HepG2 (cell line): Measurements from ENCODE around the gene UAP1. TPM values are rescaled to one million over a fixed set of nuclear protein-coding genes. Genes with fewer than 3 reads are reported as not detected.

Experiments
- AHDC1 ChIP-seq: sonication (generic); formaldehyde crosslinking; IDR thresholded peaks from 2 replicates; pipeline ENCODE4 v1.5.1; 2020; ENCODE audit warnings: mild to moderate bottlenecking, missing genetic modification reagents, borderline replicate concordance
- ARID5B ChIP-seq: IDR thresholded peaks from 2 replicates; pipeline ENCODE4 v1.4.0; 2020; ENCODE audit warnings: mild to moderate bottlenecking, missing genetic modification reagents
- BCL3 ChIP-seq: sonication (generic); formaldehyde crosslinking; IDR thresholded peaks from 2 replicates; pipeline ENCODE4 v1.5.1; 2020; ENCODE audit warnings: mild to moderate bottlenecking, missing genetic modification reagents, moderate library complexity
- CREB1 ChIP-seq, 2 experiments: fragments of 450-650 bp in 1 of 2; IDR thresholded peaks; 2 replicates each; pipeline ENCODE4 v1.6.1; 2016 to 2017; ENCODE audit warnings: control low read depth in 1 of 2, mild to moderate bottlenecking in 1 of 2, missing compliant biosample characterization in 1 of 2, missing genetic modification characterization in 1 of 2
- IRF9 ChIP-seq: sonication (generic); formaldehyde crosslinking; IDR thresholded peaks from 2 replicates; pipeline ENCODE4 v1.8.0; 2022; ENCODE audit warnings: missing genetic modification reagents, mild to moderate bottlenecking, borderline replicate concordance
- KAT8 ChIP-seq: IDR thresholded peaks from 2 replicates; pipeline ENCODE4 v1.6.1; 2016; ENCODE audit warnings: missing genetic modification reagents, missing compliant biosample characterization
- PREB ChIP-seq: sonication (generic); formaldehyde crosslinking; IDR thresholded peaks from 2 replicates; pipeline ENCODE4 v1.4.0; 2020; ENCODE audit warnings: missing genetic modification reagents
- SALL2 ChIP-seq: sonication (generic); formaldehyde crosslinking; IDR thresholded peaks from 2 replicates; pipeline ENCODE4 v1.8.1; 2023; ENCODE audit warnings: mild to moderate bottlenecking, missing genetic modification reagents, inconsistent platforms
- SMAD9 ChIP-seq: sonication (generic); formaldehyde crosslinking; IDR thresholded peaks from 2 replicates; pipeline ENCODE4 v1.5.1; 2020; ENCODE audit warnings: mild to moderate bottlenecking, missing genetic modification reagents
- SOX13 ChIP-seq, 3 experiments: fragments of 450-650 bp in 1 of 3; sonication (generic) in 1 of 3; formaldehyde crosslinking in 1 of 3; IDR thresholded peaks in 2 of 3; conservative IDR thresholded peaks in 1 of 3; 2 replicates each; pipeline versions ENCODE4 v1.5.0 to v1.6.1; 2016 to 2020; ENCODE audit warnings: antibody characterized with exemption in 1 of 3, mild to moderate bottlenecking in 1 of 3, missing compliant biosample characterization in 1 of 3, missing genetic modification reagents in 1 of 3, moderate library complexity in 1 of 3
- ZNF503 ChIP-seq: sonication (generic); formaldehyde crosslinking; IDR thresholded peaks from 2 replicates; pipeline ENCODE4 v1.4.0; 2020; ENCODE audit warnings: missing genetic modification reagents
- polyA plus RNA-seq, 8 experiments: library from polyadenylated mRNA; depleted of rRNA in 3 of 8; stranded (reverse) in 7 of 8; unstranded in 1 of 8; fragments of >200 nt; fragmentation: Illumina TruSeq in 4 of 8; extraction: Trizol in 4 of 8; gene quantifications; 2 replicates each; pipeline versions ENCODE4 v1.2.1 to v1.2.3, GENCODE V29; 2011 to 2016; ENCODE audit warnings: low read depth in 4 of 8, missing spikeins in 1 of 8, mixed read lengths in 1 of 8; ENCODE audit not compliant: insufficient read depth in 1 of 8
- total RNA-seq, 5 experiments: library from RNA; depleted of rRNA; stranded (reverse); fragments of >200 nt; fragmentation: Illumina TruSeq; extraction: Trizol; gene quantifications; 2 replicates each; pipeline ENCODE4 v1.2.3, GENCODE V29; 2016; ENCODE audit warnings: low read depth in 1 of 5

Gene UAP1
- total and polyA plus RNA-seq, 2 of the 13 experiments (the other 11 are each of a cell fraction or from before 2014, with no cell fraction given): 48.4 to 117 TPM

- TF ChIP-seq ZNF503 (CRISPR knock-in tag) (peak; percentile 50; the same call in 1 of the 2 replicates), AHDC1 (CRISPR knock-in tag) (peak; percentile 90; the same call in 1 of the 2 replicates), KAT8 (CRISPR knock-in tag) (peak; percentile 54; the same call in 1 of the 2 replicates), ARID5B (peak; percentile 90), SALL2 (CRISPR knock-in tag) (no peak), SOX13 (IDR thresholded peaks at IDR 0.05) (no peak), SOX13 (CRISPR knock-in tag; conservative IDR thresholded peaks at IDR 0.05 in 1 of 2, IDR thresholded peaks at IDR 0.05 in 1 of 2) (peak in 1 of 2 experiments; percentile 78; a peak in 2 of 4 replicates), PREB (CRISPR knock-in tag) (no peak), IRF9 (no peak), CREB1 (IDR thresholded peaks at IDR 0.05) (no peak), CREB1 (CRISPR knock-in tag; IDR thresholded peaks at IDR 0.05) (no peak), SMAD9 (CRISPR knock-in tag) (no peak), BCL3 (CRISPR knock-in tag) (no peak)
These were observed 35.1 kb downstream of the UAP1 start (continued) for GRCh38 chr1:162596514-162597170.
